A673 (cell line): ENCODE measurements around the gene FOXJ1.

Experiments
- CTCF ChIP-seq: fragments of 300-800, 200-600 bp; sonication (generic); conservative IDR thresholded peaks from 2 replicates; pipeline ENCODE4 v1.5.1; 2017; ENCODE audit warnings: low read depth, mild to moderate bottlenecking, antibody characterized with exemption, low read length, moderate library complexity, mixed read lengths
- EZH2 ChIP-seq: fragments of 200-600 bp; sonication (generic); IDR thresholded peaks from 2 replicates; pipeline ENCODE4 v1.6.1; 2017; ENCODE audit warnings: borderline replicate concordance, low read depth, mild to moderate bottlenecking, mixed read lengths, antibody characterized with exemption, low read length; ENCODE audit not compliant: poor library complexity, severe bottlenecking

- TF ChIP-seq CTCF: no peak
- no peak for TF ChIP-seq EZH2
Observed at GRCh38 chr17:76132574-76133338, 8.3 kb downstream of the FOXJ1 start.
